ENCODE data around the gene BYSL. TPM values are rescaled to one million over a fixed set of nuclear protein-coding genes. Genes with fewer than 3 reads are reported as not detected.

BYSL gene
- total and polyA plus RNA-seq, 8 donors: 1.8 to 65.2 (median 10.6) TPM; not detected in 1

- Histone ChIP-seq H3K27ac (peak overlapping the region in 1 of 5 donors; percentile 90), H3K36me3 (peaks cover 53 to 75% (median 69%) of the 10 kb centered on the region in 4 donors), H3K4me3 (no peak overlapping the region), H3K27me3 (no peaks in the 10 kb centered on the region), H3K4me1 (peaks cover 15 to 55% (median 45%) of the 10 kb centered on the region in 4 donors), H3K9me3 (no peaks in the 10 kb centered on the region)
- intact Hi-C loops (cut with DNase I; ENCODE audit: low total_unique reads): loop anchor here (10.0 kb wide), 1 partner anchor 110 kb away; no protein-coding TSS in a partner anchor
- DNase-seq: no peak
- TF ChIP-seq POLR2AphosphoS5 (IDR thresholded peaks at IDR 0.05): no peak
- no peak for TF ChIP-seq EP300 (IDR thresholded peaks at IDR 0.05)
- no peak for TF ChIP-seq CTCF (IDR thresholded peaks at IDR 0.05)
- TF ChIP-seq POLR2A (IDR thresholded peaks at IDR 0.05): no peak
- WGBS, 5 donors: 50 to 72% (median 60%) methylated on average over 1 of the region's 1 CpG
These were observed 13.9 kb downstream of the BYSL start for GRCh38 chr6:41935193-41935574.

- peak overlapping the region in 3 of 5 donors; percentile 89 to 91 (median 90) for H3K27ac ChIP-seq
- intact Hi-C loops (cut with DNase I; ENCODE audit: low total_unique reads): loop anchor here (10.0 kb wide), 1 partner anchor 109 kb away; no protein-coding TSS in a partner anchor
These were observed 14.4 kb downstream of the BYSL start for GRCh38 chr6:41935685-41936072.

GRCh38 chr6:41936073-41936837, 15.0 kb downstream of the BYSL start:
- H3K4me1 ChIP-seq: peaks cover 23 to 63% (median 54%) of the 10 kb centered on the region in 4 donors
- no peak overlapping the region for H3K4me3 ChIP-seq
- 30 to 54% (median 47%) methylated on average over 10 of the region's 10 CpGs for WGBS, 5 donors
- no peaks in the 10 kb centered on the region for H3K27me3 ChIP-seq
- DNase-seq: peak; percentile 62 to 89
- peak overlapping the region in 4 of 5 donors; percentile 89 to 91 (median 90) for H3K27ac ChIP-seq
- H3K36me3 ChIP-seq: peaks cover 43 to 64% (median 58%) of the 10 kb centered on the region in 4 donors
- intact Hi-C loops (cut with DNase I; ENCODE audit: low total_unique reads): loop anchor here (10.0 kb wide), 1 partner anchor 109 kb away; no protein-coding TSS in a partner anchor
- H3K9me3 ChIP-seq: no peaks in the 10 kb centered on the region
- TF ChIP-seq EP300 (IDR thresholded peaks at IDR 0.05) (no peak), POLR2AphosphoS5 (IDR thresholded peaks at IDR 0.05) (peak in 2 of 3 donors; percentile 9 to 62), POLR2A (IDR thresholded peaks at IDR 0.05) (no peak), CTCF (IDR thresholded peaks at IDR 0.05) (peak in 5 of 7 experiments; percentile 60 to 85 (median 72))

More at GRCh38 chr6:41935685-41936072, 14.4 kb downstream of the BYSL start:
- Histone ChIP-seq H3K9me3 (no peaks in the 10 kb centered on the region), H3K27me3 (no peaks in the 10 kb centered on the region), H3K4me1 (peaks cover 20 to 60% (median 50%) of the 10 kb centered on the region in 4 donors), H3K4me3 (no peak overlapping the region), H3K36me3 (peaks cover 49 to 70% (median 64%) of the 10 kb centered on the region in 4 donors)
- 58 to 84% (median 76%) methylated on average over 6 to 8 of the region's 8 CpGs for WGBS, 5 donors
- no peak for DNase-seq
- TF ChIP-seq CTCF (IDR thresholded peaks at IDR 0.05) (no peak), EP300 (IDR thresholded peaks at IDR 0.05) (no peak), POLR2A (IDR thresholded peaks at IDR 0.05) (no peak), POLR2AphosphoS5 (IDR thresholded peaks at IDR 0.05) (no peak)

GRCh38 chr6:41937472-41937860, 16.2 kb downstream of the BYSL start:
- H3K27ac ChIP-seq: peak overlapping the region in 4 of 5 donors; percentile 89 to 91 (median 90)
- DNase-seq: no peak
- WGBS, 5 donors: 44 to 85% (median 62%) methylated on average over 2 of the region's 2 CpGs

More at GRCh38 chr6:41937472-41937860, 16.2 kb downstream of the BYSL start:
- no peak for TF ChIP-seq POLR2AphosphoS5 (IDR thresholded peaks at IDR 0.05)
- TF ChIP-seq CTCF (IDR thresholded peaks at IDR 0.05): no peak
- no peak for TF ChIP-seq EP300 (IDR thresholded peaks at IDR 0.05)
- TF ChIP-seq POLR2A (IDR thresholded peaks at IDR 0.05): no peak
- intact Hi-C loops (cut with DNase I; ENCODE audit: low total_unique reads): loop anchor here (10.0 kb wide), 1 partner anchor 107 kb away; no protein-coding TSS in a partner anchor
- Histone ChIP-seq H3K36me3 (peaks cover 32 to 52% (median 46%) of the 10 kb centered on the region in 4 donors), H3K4me3 (no peak overlapping the region), H3K27me3 (no peaks in the 10 kb centered on the region), H3K9me3 (no peaks in the 10 kb centered on the region), H3K4me1 (peaks cover 29 to 71% (median 63%) of the 10 kb centered on the region in 4 donors)

Measured in stomach (tissue), 9 donors.